NCI-H2196 (cell line): Measurements from ENCODE around the gene ELOVL6.
"Not testable (repeated sequence)": the region's sequence is repeated elsewhere in the genome, so short reads cannot be mapped to it uniquely, and the experiment has no call there.

Experiments
- DNase-seq: peaks from one replicate; lab custom pipeline; 2025; ENCODE audit not compliant: unreplicated experiment; lab: John Stamatoyannopoulos, UW

Gene ELOVL6

DNA sequence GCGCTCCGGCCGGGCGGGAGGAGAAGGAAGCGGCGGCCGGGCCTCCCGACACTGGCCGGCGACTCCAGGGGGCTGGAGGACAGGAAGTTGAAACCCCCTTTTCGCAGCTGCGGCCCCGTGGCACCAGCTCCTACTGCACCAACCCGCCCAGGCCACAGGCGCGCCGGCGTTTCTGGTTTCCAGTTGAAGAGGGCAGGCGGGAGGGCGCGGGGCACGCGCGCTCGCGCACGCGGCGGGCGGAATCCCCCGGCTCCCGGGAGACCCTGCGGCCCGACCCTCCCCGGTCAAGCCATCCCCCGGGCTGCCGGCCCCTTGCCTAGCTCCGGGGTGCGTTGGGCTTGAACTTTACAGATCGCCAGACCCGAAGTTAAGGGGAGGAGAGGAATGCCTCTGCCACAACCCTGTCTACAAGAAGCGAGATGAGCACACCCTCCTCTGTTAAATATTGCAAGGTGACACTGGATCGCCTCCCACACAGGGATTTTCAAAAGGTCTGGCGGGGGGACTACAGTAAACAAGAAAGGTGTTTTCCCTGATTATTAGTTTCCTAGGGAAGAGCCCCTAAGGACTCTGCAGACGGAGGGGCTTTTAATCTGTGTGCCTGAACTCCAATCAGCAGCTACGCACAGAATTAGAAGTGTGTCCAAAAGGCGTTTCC is 1.4 kb downstream of the ELOVL6 start:
- peak; percentile 65 for DNase-seq

DNA sequence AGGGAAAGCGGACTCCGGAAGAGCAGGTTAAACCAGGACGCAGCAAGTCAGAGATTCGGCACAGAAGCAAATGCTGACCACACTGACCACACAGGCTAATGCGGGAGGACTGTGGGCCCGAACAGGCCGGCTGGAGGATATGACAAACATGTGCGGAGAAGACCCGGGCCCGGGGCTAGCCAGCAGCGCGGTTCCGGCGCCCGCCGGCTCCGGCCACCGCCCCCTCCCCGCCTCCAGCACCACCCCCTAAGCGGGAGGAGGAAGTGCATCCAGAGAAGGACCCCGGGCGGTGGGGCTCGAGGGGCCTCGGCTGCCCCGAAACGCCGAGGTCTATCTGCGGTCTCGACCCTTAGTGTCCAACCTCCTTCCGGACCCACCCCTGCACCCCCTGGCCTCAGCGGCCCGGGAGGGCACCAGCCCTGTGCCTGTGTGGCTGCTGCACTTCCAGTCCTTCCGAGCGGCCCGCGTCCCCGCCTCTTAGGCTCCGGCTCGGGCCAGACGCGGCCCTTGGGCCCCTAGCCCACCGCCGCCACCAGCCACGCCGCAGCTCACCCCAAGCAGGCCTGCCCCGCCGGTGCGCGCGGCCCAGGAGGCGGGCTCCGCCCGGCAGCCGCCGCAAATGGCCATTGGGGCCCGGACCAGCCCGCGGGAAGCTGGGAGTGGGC is 2.1 kb downstream of the ELOVL6 start:
- DNase-seq, result peak; percentile 65

DNA sequence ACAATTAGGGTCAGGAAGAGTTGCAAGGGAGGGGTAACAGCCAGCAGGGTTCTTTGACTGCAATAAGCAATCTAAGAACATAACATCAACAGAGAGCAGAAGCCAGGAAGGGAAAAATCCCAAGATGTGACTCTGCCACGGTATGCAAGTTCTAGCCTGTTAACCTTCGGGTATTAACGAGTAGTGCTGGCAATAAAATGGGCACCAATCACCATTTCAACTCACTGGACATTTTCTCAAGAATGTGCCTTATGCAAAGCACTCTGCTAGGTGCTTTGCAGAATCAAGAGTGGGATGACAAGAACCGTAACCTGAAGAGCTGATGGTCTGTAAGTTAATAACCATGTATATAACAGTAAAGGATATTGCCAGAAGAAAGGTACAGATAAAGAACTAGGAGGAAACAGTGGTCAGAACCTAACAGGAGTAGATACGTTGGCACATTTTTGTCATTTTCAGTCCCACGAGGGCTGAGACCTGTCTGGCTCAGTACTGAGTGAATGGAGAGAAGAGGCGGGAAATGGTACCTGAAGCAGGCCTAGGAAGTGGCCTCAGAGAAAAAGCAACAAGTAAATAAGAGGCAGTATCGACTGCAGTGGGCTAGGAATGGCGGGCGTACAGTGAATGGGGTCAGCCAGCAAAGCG is 2.7 kb downstream of the ELOVL6 start:
- peak; percentile 31 for DNase-seq

- peak; percentile 92 for DNase-seq
Measured at GRCh38 chr4:110193822-110194761, 4.3 kb downstream of the ELOVL6 start.

GRCh38 chr4:110193287-110193686 is 5.1 kb downstream of the ELOVL6 start:
- DNase-seq, result not testable (repeated sequence)

DNA sequence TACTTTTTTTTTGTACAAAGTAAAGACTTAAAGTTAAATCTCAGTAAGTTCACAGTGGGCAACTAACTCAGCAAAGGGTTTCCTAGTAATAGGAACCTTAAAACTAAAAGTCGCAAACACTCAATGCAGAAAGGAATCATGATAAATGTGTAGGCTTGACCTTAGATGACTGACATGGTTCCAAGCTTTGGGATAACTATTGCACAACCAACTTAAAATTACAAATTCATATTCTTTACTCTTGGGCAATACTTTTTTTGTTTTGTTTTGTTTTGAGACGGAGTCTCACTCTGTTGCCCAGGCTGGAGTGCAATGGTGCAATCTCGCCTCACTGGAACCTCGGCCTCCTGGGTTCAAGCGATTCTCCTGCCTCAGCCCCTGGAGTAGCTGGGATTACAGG is 8.2 kb downstream of the ELOVL6 start:
- DNase-seq, result no peak

DNA sequence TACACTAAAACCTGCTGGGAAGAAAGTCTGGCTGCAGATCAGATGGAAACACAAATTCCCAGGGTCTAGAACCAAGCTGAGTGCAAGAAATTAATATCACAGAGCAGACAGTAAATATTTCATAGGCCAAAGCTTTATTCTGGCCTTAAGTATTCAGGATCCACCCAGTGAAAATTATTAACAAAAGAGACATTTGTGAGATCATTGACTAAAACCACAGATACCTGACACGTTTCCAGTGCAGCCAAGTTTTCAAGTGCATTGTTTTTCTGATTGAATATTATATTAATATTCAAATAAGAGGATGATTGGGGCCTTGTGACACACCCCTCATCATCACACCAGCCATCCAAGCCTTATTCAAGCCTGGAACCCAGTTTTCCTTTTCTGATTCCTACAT is 10.3 kb downstream of the ELOVL6 start:
- no peak for DNase-seq

- no peak for DNase-seq
Measured at GRCh38 chr4:110184791-110185155, 13.6 kb downstream of the ELOVL6 start.

DNA sequence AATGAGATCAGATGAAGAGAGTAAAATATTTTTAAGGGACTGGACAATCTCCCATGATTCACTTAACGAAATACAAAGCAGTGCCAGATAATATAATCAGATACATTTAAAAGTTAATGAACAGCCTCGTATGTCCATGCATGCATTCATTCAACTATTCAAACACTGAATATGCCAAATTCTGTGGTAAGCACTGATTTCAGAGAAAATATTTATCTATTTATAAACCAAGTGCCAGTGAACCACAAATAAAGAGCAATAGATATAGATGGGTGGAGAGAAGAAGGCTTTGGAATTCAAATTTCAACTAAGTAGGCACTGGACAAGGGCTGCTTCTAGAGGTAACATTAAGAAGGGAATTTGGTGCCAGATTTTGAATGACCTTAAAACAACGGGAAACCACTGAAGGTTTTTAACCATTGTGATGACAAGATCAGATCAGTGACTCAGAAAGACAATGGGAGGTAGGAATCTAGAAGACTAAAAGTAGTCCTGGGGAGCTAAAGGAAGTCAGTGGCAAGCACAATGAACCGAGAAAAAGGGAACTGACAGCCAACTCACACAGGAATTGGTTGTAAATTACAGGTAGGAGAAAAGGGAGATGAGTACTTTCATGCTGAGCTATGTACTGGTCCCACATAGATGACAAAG is 14.2 kb downstream of the ELOVL6 start:
- DNase-seq, result no peak

- DNase-seq, result peak; percentile 20
Measured at GRCh38 chr4:110183643-110184042, 14.8 kb downstream of the ELOVL6 start.

DNA sequence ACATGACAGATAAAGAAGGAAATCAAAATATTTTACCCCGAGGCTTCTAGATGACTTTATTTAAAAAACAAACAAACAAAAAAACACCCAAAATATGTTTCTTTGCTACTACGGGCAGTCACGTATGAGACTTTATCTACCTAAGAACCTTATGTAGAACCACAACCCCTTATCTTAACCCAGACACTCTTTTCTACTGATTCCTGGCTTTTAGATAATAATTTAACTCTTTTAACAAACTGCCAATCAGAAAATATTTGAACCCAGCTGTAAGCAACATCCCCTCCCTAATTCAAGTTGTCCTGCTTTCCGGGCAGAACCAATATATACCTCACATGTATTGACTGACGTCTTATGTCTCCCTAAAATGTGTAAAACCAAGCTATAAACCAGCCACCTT is 15.4 kb downstream of the ELOVL6 start:
- no peak for DNase-seq

GRCh38 chr4:110181890-110182289 is 16.5 kb downstream of the ELOVL6 start:
- DNase-seq, result no peak

DNA sequence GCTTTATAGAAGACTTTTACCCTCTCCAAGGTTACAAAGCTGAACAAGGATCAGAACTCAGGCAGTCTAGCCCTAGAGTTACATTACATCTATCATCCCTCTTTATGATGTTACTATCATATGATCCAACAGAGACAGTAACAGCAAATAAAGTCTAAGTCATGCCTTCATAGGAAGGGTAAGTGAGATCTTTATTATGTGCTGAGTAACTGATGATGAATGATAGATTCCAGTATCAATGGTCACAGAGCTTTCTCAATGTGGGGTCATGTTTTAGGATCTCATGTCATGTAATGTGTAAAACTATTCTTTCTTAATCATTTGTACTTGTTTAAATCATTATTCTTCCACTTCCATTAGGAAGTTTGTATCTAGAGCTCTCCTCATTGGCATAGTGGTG is 22.8 kb downstream of the ELOVL6 start:
- DNase-seq, result no peak

DNA sequence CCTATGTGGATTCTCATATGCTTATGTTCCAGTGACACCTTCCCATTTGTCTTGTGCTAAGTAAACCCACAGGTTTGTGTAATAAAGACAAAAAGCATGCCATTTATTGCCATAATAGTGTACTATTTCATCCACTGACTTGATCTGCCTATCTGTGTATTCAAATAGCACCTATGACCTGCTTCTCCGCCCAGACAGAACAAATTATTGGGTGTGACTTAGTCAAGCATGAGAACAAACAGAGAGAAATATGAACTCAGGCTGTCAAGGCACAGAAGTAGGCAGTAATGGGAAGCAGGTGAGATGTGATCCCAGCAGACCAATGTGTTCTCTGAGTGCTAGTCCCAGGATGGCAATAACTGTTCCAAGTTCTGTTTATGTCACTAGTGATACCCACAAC is 25.4 kb downstream of the ELOVL6 start:
- DNase-seq, result peak; percentile 49

- no peak for DNase-seq
Measured at GRCh38 chr4:110171971-110172370, 26.4 kb downstream of the ELOVL6 start.

GRCh38 chr4:110170861-110171260 is 27.6 kb downstream of the ELOVL6 start:
- DNase-seq, result no peak

- no peak for DNase-seq
Measured at GRCh38 chr4:110165382-110166286, 32.8 kb downstream of the ELOVL6 start.

DNA sequence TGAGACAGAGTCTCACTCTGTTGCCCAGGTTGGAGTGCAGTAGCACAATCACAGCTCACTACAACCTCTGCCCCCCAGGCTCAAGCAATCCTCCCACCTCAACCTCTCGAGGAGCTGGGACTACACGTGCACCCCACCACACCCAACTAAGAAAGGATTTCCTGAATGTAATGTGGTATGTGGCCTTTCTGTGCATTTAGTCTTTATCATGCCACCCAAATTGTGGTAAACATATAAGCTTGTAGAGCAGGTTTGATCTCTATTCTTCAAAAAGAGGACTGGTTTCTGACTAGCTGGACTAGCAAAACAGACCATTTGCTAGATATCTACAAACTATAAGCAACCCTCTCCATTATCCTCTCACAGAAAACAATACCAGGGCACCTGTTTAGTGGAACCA is 33.6 kb downstream of the ELOVL6 start:
- no peak for DNase-seq

GRCh38 chr4:110164251-110164650 is 34.2 kb downstream of the ELOVL6 start:
- no peak for DNase-seq
